ENCODE results near the gene FFAR3. TPM values are rescaled to one million over a fixed set of nuclear protein-coding genes. Genes with fewer than 3 reads are reported as not detected.
A peak's percentile ranks its signal among the peaks of the same experiment; 100 is the strongest.

Gene FFAR3
- total and polyA plus RNA-seq, 2 of the 13 experiments (the other 11 are each of a cell fraction or from before 2014, with no cell fraction given), result not detected

- TF ChIP-seq MXD3 (CRISPR knock-in tag; IDR thresholded peaks at IDR 0.05), result no peak
- TF ChIP-seq FOSL1 (CRISPR knock-in tag; IDR thresholded peaks at IDR 0.05; ENCODE audit: borderline replicate concordance), result peak; percentile 64; the same call in 1 of the 2 replicates
Measured at GRCh38 chr19:35388277-35389054, 30.2 kb downstream of the FFAR3 start (continued).

GRCh38 chr19:35389192-35389861, 31.1 kb downstream of the FFAR3 start:
- H3K36me3 ChIP-seq (replicated peaks in 1 of 2; ENCODE audit: control insufficient read depth in 1 of 2, insufficient read depth in 2 of 2, low read length in 2 of 2), result no peaks in the 10 kb centered on the region
- DNase-seq (ENCODE audit: low spot score) (peak; percentile 82), FAIRE-seq (peak; percentile 56), ATAC-seq (peak; percentile 77)
- H3K9me3 ChIP-seq (ENCODE audit: low read length), result peaks cover 26% of the 10 kb centered on the region
- in situ Hi-C loops (cut with HindIII; ENCODE audit: extremely low pct_ligation_motif_present, low pct_unique_long_range_greater_than_20kb) (no loop called here), intact Hi-C loops (cut with micrococcal nuclease; ENCODE audit: unreplicated experiment) (no loop called here)
- H3K4me3 ChIP-seq (replicated peaks in 1 of 3; ENCODE audit: insufficient read depth in 1 of 3, low read depth in 2 of 3, low read length in 3 of 3), result peak overlapping the region in 1 of 3 experiments; percentile 32; a peak in 2 of 6 replicates
- H3K79me2 ChIP-seq (ENCODE audit: insufficient read depth, low read length), result no peaks in the 10 kb centered on the region
- H3K4me1 ChIP-seq (ENCODE audit: insufficient read depth, low read length), result peaks cover 64% of the 10 kb centered on the region
- no TSS peak for BruUV-seq (replicated peaks)
- no peak overlapping the region for H2AFZ ChIP-seq (ENCODE audit: low read length)
- H3K27ac ChIP-seq (ENCODE audit: extremely low read length, insufficient read depth, low read length), result peak overlapping the region; percentile 70
- CTCF ChIA-PET (ENCODE audit: low intra/inter-chr PET ratio, low total read pairs), result no interaction called here
- peak overlapping the region; percentile 42 for H3K9ac ChIP-seq (ENCODE audit: insufficient read depth, low read depth, low read length)
- no peaks in the 10 kb centered on the region for H4K20me1 ChIP-seq (ENCODE audit: insufficient read depth, low read length)
- H3K27me3 ChIP-seq (ENCODE audit: control insufficient read depth in 1 of 2, insufficient read depth in 2 of 2, low read length in 2 of 2), result no peaks in the 10 kb centered on the region
- 3% methylated on average over 6 of the region's 6 CpGs for WGBS (ENCODE audit: low lambda C conversion rate)
- POLR2A ChIA-PET, result no interaction called here
- H3K4me2 ChIP-seq (ENCODE audit: low read depth, low read length), result peak overlapping the region; percentile 65
- TF ChIP-seq CCDC6 (CRISPR knock-in tag; IDR thresholded peaks at IDR 0.05), result no peak
- TF ChIP-seq ZNF552 (CRISPR knock-in tag; IDR thresholded peaks at IDR 0.05; ENCODE audit: borderline replicate concordance), result no peak
- peak; percentile 80 for TF ChIP-seq ZBTB43 (CRISPR knock-in tag; conservative IDR thresholded peaks at IDR 0.05)
- TF ChIP-seq KAT2B (IDR thresholded peaks at IDR 0.05; ENCODE audit: borderline replicate concordance, low read depth, low read length), result no peak
- no peak for TF ChIP-seq PHF21A (CRISPR knock-in tag; IDR thresholded peaks at IDR 0.05)
- peak; percentile 43; the same call in 1 of the 2 replicates for TF ChIP-seq ZBTB7B (CRISPR knock-in tag; IDR thresholded peaks at IDR 0.05)
- TF ChIP-seq GATAD2A (CRISPR knock-in tag; IDR thresholded peaks at IDR 0.05), result peak; percentile 49; the same call in 1 of the 2 replicates
- no peak for TF ChIP-seq THYN1 (CRISPR knock-in tag; IDR thresholded peaks at IDR 0.05; ENCODE audit: borderline replicate concordance, low read depth)
- peak; percentile 59; the same call in 1 of the 2 replicates for TF ChIP-seq TBX2 (CRISPR knock-in tag; IDR thresholded peaks at IDR 0.05; ENCODE audit: borderline replicate concordance)
- TF ChIP-seq HOXA7 (CRISPR knock-in tag; IDR thresholded peaks at IDR 0.05), result no peak
- peak; percentile 18; the same call in 1 of the 2 replicates for TF ChIP-seq AHDC1 (CRISPR knock-in tag; IDR thresholded peaks at IDR 0.05; ENCODE audit: borderline replicate concordance)
